HepG2 (cell line): ENCODE data around the gene PEBP1. TPM values are rescaled to one million over a fixed set of nuclear protein-coding genes. Genes with fewer than 3 reads are reported as not detected.

Experiments used
- ATAC-seq: fragments of 200-7000 bp; cut with Tn5 transposase; 3 replicates; pipeline ENCODE4 v1.9.1; 2020; ENCODE audit warnings: mild to moderate bottlenecking, moderate library complexity
- BruUV-seq: library from RNA; stranded (reverse); fragments of 400-500 nt; replicated peaks from 2 replicates; lab custom pipeline; 2021; lab: Mats Ljungman, UMichigan
- CTCF ChIA-PET: fragments of 300-600 bp; formaldehyde crosslinking; extraction: SDS; loops from one replicate; lab custom pipeline; 2021; ENCODE audit warnings: low total read pairs, inconsistent platforms, low intra/inter-chr PET ratio; lab: Yijun Ruan, JAX
- POLR2A ChIA-PET: fragments of 350-600 bp; sonication (Branson Sonifier 250); formaldehyde crosslinking; loops from one replicate; lab custom pipeline; 2020; ENCODE audit warnings: antibody characterized with exemption, inconsistent platforms; lab: Yijun Ruan, JAX
- DNase-seq: peaks from one replicate; pipeline ENCODE4 v3.0.0-alpha.2; 2015; ENCODE audit warnings: low spot score
- FAIRE-seq: peaks from 3 replicates; lab custom pipeline; 2011; peaks lifted over from hg19 to GRCh38; lab: Jason Lieb, UNC
- H2AFZ ChIP-seq: one replicate; pipeline ENCODE4 v1.6.1; 2011; ENCODE audit warnings: low read length, inconsistent platforms
- H3K27ac ChIP-seq: fragments of 300-600 bp; 3 replicates; pipeline ENCODE4 v1.8.0; 2011; ENCODE audit warnings: mixed run types, mild to moderate bottlenecking, mixed read lengths, low read length, inconsistent platforms; ENCODE audit not compliant: insufficient read depth; ENCODE audit errors: extremely low read length
- H3K27me3 ChIP-seq, 2 experiments: fragments of 200-600 bp in 1 of 2; 2 replicates in 1 of 2; 3 replicates in 1 of 2; pipeline versions ENCODE4 v1.6.0 to v1.8.0; 2011; ENCODE audit warnings: low read length in 2 of 2, mild to moderate bottlenecking in 2 of 2, moderate library complexity in 2 of 2, inconsistent platforms in 1 of 2; ENCODE audit not compliant: insufficient read depth in 2 of 2, control insufficient read depth in 1 of 2
- H3K36me3 ChIP-seq, 2 experiments: fragments of 200-600 bp in 1 of 2; replicated peaks in 1 of 2; 2 replicates in 1 of 2; 3 replicates in 1 of 2; pipeline versions ENCODE4 v1.5.1 to v1.8.0; 2011; ENCODE audit warnings: low read length in 2 of 2, inconsistent platforms in 1 of 2; ENCODE audit not compliant: insufficient read depth in 2 of 2, control insufficient read depth in 1 of 2
- H3K4me1 ChIP-seq: 2 replicates; pipeline ENCODE4 v1.5.1; 2012; ENCODE audit warnings: low read length, inconsistent platforms; ENCODE audit not compliant: insufficient read depth
- H3K4me2 ChIP-seq: 2 replicates; pipeline ENCODE4 v1.6.0; 2011; ENCODE audit warnings: low read depth, low read length, inconsistent platforms
- H3K4me3 ChIP-seq, 3 experiments: fragments of 200-600 bp in 1 of 3; sonication (generic), shearing (Covaris generic) in 1 of 3; replicated peaks in 1 of 3; 2 replicates each; pipeline ENCODE4 v1.5.1; 2011 to 2016; ENCODE audit warnings: low read length in 3 of 3, inconsistent platforms in 2 of 3, low read depth in 2 of 3, mild to moderate bottlenecking in 2 of 3, control low read depth in 1 of 3, mixed read lengths in 1 of 3; ENCODE audit not compliant: insufficient read depth in 1 of 3
- H3K79me2 ChIP-seq: one replicate; pipeline ENCODE4 v1.6.1; 2011; ENCODE audit warnings: low read length, inconsistent platforms; ENCODE audit not compliant: insufficient read depth
- H3K9ac ChIP-seq: 2 replicates; pipeline ENCODE4 v1.6.0; 2011; ENCODE audit warnings: mild to moderate bottlenecking, low read depth, low read length, inconsistent platforms; ENCODE audit not compliant: insufficient read depth
- H3K9me3 ChIP-seq: 2 replicates; pipeline ENCODE4 v1.5.1; 2012; ENCODE audit warnings: mild to moderate bottlenecking, low read length
- H4K20me1 ChIP-seq: 2 replicates; pipeline ENCODE4 v1.6.0; 2011; ENCODE audit warnings: inconsistent platforms, mild to moderate bottlenecking, low read length, moderate library complexity; ENCODE audit not compliant: insufficient read depth
- E2F1 ChIP-seq: sonication (generic); formaldehyde crosslinking; IDR thresholded peaks from 2 replicates; pipeline ENCODE4 v1.5.0; 2020; ENCODE audit warnings: missing genetic modification reagents
- ELF4 ChIP-seq: sonication (generic); formaldehyde crosslinking; IDR thresholded peaks from 2 replicates; pipeline ENCODE4 v1.5.0; 2020; ENCODE audit warnings: missing genetic modification reagents, mild to moderate bottlenecking, moderate library complexity, borderline replicate concordance
- HMGA1 ChIP-seq: sonication (generic); formaldehyde crosslinking; conservative IDR thresholded peaks from 2 replicates; pipeline ENCODE4 v1.4.0; 2020; ENCODE audit warnings: missing genetic modification reagents
- HNRNPL ChIP-seq: fragments of 200-400 bp; formaldehyde crosslinking; IDR thresholded peaks from 2 replicates; pipeline ENCODE4 v1.6.1; 2017; ENCODE audit warnings: mild to moderate bottlenecking, low read depth, low read length
- ISL2 ChIP-seq: sonication (generic); formaldehyde crosslinking; IDR thresholded peaks from 2 replicates; pipeline ENCODE4 v1.5.0; 2020; ENCODE audit warnings: missing genetic modification reagents
- POLR2A ChIP-seq, 2 experiments: IDR thresholded peaks; 2 replicates each; pipeline ENCODE4 v1.6.1; 2011; ENCODE audit warnings: low read depth in 2 of 2, low read length in 2 of 2, mild to moderate bottlenecking in 1 of 2, moderate library complexity in 1 of 2; ENCODE audit not compliant: insufficient read depth in 1 of 2
- RELA ChIP-seq: sonication (generic); formaldehyde crosslinking; IDR thresholded peaks from 2 replicates; pipeline ENCODE4 v1.4.0; 2020; ENCODE audit warnings: missing genetic modification reagents
- RXRA ChIP-seq: sonication (generic); formaldehyde crosslinking; IDR thresholded peaks from 2 replicates; pipeline ENCODE4 v1.5.1; 2020; ENCODE audit warnings: missing genetic modification reagents
- ZNF101 ChIP-seq: sonication (generic); formaldehyde crosslinking; IDR thresholded peaks from 2 replicates; pipeline ENCODE4 v1.4.0; 2020; ENCODE audit warnings: mild to moderate bottlenecking, low read depth, missing genetic modification reagents, borderline replicate concordance
- ZNF143 ChIP-seq: sonication (generic); formaldehyde crosslinking; IDR thresholded peaks from 2 replicates; pipeline ENCODE4 v1.4.0; 2020; ENCODE audit warnings: missing genetic modification reagents
- ZNF207 ChIP-seq: fragments of 450-650 bp; IDR thresholded peaks from 2 replicates; pipeline ENCODE4 v1.6.1; 2016; ENCODE audit warnings: antibody characterized with exemption, borderline replicate concordance
- ZNF292 ChIP-seq: sonication (generic); formaldehyde crosslinking; IDR thresholded peaks from 2 replicates; pipeline ENCODE4 v1.8.1; 2022; ENCODE audit warnings: mild to moderate bottlenecking, low read depth, missing genetic modification reagents, borderline replicate concordance
- WGBS: methylation state at CpG from one replicate; pipeline ENCODE4 v1.1.6; 2017; ENCODE audit warnings: low lambda C conversion rate; 5-methylcytosine and 5-hydroxymethylcytosine counted together
- in situ Hi-C: cut with HindIII; loops from 2 replicates; pipeline ENCODE4 v1.10.0; 2017; ENCODE audit warnings: low pct_unique_long_range_greater_than_20kb; ENCODE audit not compliant: extremely low pct_ligation_motif_present
- intact Hi-C: fragments of 100-400 bp; cut with micrococcal nuclease; formaldehyde crosslinking; loops from one replicate; pipeline ENCODE4 v1.10.0; 2022; ENCODE audit not compliant: unreplicated experiment
- polyA plus RNA-seq, 8 experiments: library from polyadenylated mRNA; depleted of rRNA in 3 of 8; stranded (reverse) in 7 of 8; unstranded in 1 of 8; fragments of >200 nt; fragmentation: Illumina TruSeq in 4 of 8; extraction: Trizol in 4 of 8; gene quantifications; 2 replicates each; pipeline versions ENCODE4 v1.2.1 to v1.2.3, GENCODE V29; 2011 to 2016; ENCODE audit warnings: low read depth in 4 of 8, missing spikeins in 1 of 8, mixed read lengths in 1 of 8; ENCODE audit not compliant: insufficient read depth in 1 of 8
- total RNA-seq, 5 experiments: library from RNA; depleted of rRNA; stranded (reverse); fragments of >200 nt; fragmentation: Illumina TruSeq; extraction: Trizol; gene quantifications; 2 replicates each; pipeline ENCODE4 v1.2.3, GENCODE V29; 2016; ENCODE audit warnings: low read depth in 1 of 5
- TF ChIP-seq, protein P1 (sequence below): sonication (generic); formaldehyde crosslinking; IDR thresholded peaks from 2 replicates; pipeline ENCODE4 v1.4.0; 2020; ENCODE audit warnings: low read depth, mild to moderate bottlenecking, missing genetic modification reagents

Gene PEBP1
- total and polyA plus RNA-seq, 2 of the 13 experiments (the other 11 are each of a cell fraction or from before 2014, with no cell fraction given) = 538 to 1,505 TPM

- 0 out of 2 replicates have a peak, but pooled peaks have one; percentile 65 for TF ChIP-seq ELF4 (CRISPR knock-in tag)
These were observed at the start of gene PEBP1 (continued) for GRCh38 chr12:118135788-118136558.

- Histone ChIP-seq H3K36me3 (no peaks in the 10 kb centered on the region), H3K4me1 (no peaks in the 10 kb centered on the region), H3K4me2 (no peak overlapping the region), H3K79me2 (no peaks in the 10 kb centered on the region), H3K9ac (no peak overlapping the region), H3K9me3 (no peaks in the 10 kb centered on the region), H3K27ac (no peak overlapping the region), H2AFZ (no peak overlapping the region), H3K27me3 (no peaks in the 10 kb centered on the region), H3K4me3 (no peak overlapping the region), H4K20me1 (no peaks in the 10 kb centered on the region)
- TF ChIP-seq RXRA (CRISPR knock-in tag) = no peak
- TF ChIP-seq HMGA1 = no peak
- TF ChIP-seq POLR2A (IDR thresholded peaks at IDR 0.05; ENCODE audit: insufficient read depth in 1 of 2, low read depth in 2 of 2, low read length in 2 of 2) = no peak
- TF ChIP-seq ISL2 (CRISPR knock-in tag) = no peak
- TF ChIP-seq RELA (CRISPR knock-in tag) = no peak
- TF ChIP-seq, protein P1, sequence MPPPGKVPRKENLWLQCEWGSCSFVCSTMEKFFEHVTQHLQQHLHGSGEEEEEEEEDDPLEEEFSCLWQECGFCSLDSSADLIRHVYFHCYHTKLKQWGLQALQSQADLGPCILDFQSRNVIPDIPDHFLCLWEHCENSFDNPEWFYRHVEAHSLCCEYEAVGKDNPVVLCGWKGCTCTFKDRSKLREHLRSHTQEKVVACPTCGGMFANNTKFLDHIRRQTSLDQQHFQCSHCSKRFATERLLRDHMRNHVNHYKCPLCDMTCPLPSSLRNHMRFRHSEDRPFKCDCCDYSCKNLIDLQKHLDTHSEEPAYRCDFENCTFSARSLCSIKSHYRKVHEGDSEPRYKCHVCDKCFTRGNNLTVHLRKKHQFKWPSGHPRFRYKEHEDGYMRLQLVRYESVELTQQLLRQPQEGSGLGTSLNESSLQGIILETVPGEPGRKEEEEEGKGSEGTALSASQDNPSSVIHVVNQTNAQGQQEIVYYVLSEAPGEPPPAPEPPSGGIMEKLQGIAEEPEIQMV = no peak
- TF ChIP-seq ZNF101 (CRISPR knock-in tag) = no peak
- TF ChIP-seq E2F1 (CRISPR knock-in tag) = no peak
- no peak for TF ChIP-seq ZNF292 (CRISPR knock-in tag)
- TF ChIP-seq HNRNPL = no peak
- no peak for TF ChIP-seq ZNF143 (CRISPR knock-in tag)
- TF ChIP-seq ZNF207 = no peak
- intact Hi-C loops (no loop called here), in situ Hi-C loops (no loop called here)
- no peak for DNase-seq
- BruUV-seq = no TSS peak
- WGBS = 90% methylated on average over 9 of the region's 9 CpGs
- ChIA-PET POLR2A (no interaction called here), CTCF (no interaction called here)
- ATAC-seq = no peak
- no peak for FAIRE-seq
These were observed 46.1 kb upstream of the PEBP1 start for GRCh38 chr12:118089782-118090181.
